H9 (cell line): ENCODE measurements around the gene PACS1. TPM values are rescaled to one million over a fixed set of nuclear protein-coding genes. Genes with fewer than 3 reads are reported as not detected.

Experiments used
- DNase-seq: peaks from one replicate; pipeline ENCODE4 v3.0.0-alpha.2; 2017
- H2AFZ ChIP-seq: one replicate; pipeline ENCODE4 v1.6.1; 2013; ENCODE audit warnings: mild to moderate bottlenecking, low read length, control low read depth, moderate library complexity
- H2AK5ac ChIP-seq: 2 replicates; pipeline ENCODE4 v1.6.1; 2013; ENCODE audit warnings: low read length, control low read depth, mixed read lengths; ENCODE audit not compliant: insufficient read length
- H2BK120ac ChIP-seq: one replicate; pipeline ENCODE4 v1.6.1; 2013; ENCODE audit warnings: low read depth, mild to moderate bottlenecking, low read length, control low read depth, inconsistent platforms; ENCODE audit not compliant: poor library complexity, severe bottlenecking
- H2BK12ac ChIP-seq: 2 replicates; pipeline ENCODE4 v1.6.1; 2013; ENCODE audit warnings: low read length, control low read depth, mixed read lengths, low read depth; ENCODE audit not compliant: insufficient read length
- H2BK15ac ChIP-seq: 2 replicates; pipeline ENCODE4 v1.6.1; 2013; ENCODE audit warnings: low read depth, low read length, control low read depth
- H2BK20ac ChIP-seq: one replicate; pipeline ENCODE4 v1.6.1; 2013; ENCODE audit warnings: low read depth, mild to moderate bottlenecking, low read length, control low read depth, inconsistent platforms; ENCODE audit not compliant: poor library complexity, severe bottlenecking
- H2BK5ac ChIP-seq: 2 replicates; pipeline ENCODE4 v1.6.1; 2013; ENCODE audit warnings: low read length, control low read depth, mixed read lengths; ENCODE audit not compliant: insufficient read length
- H3K14ac ChIP-seq: 2 replicates; pipeline ENCODE4 v1.6.1; 2013; ENCODE audit warnings: low read length, control low read depth; ENCODE audit not compliant: insufficient read depth
- H3K18ac ChIP-seq: 2 replicates; pipeline ENCODE4 v1.6.1; 2013; ENCODE audit warnings: low read depth, mild to moderate bottlenecking, mixed read lengths, low read length, control low read depth; ENCODE audit not compliant: insufficient read length
- H3K23ac ChIP-seq: 2 replicates; pipeline ENCODE4 v1.6.1; 2013; ENCODE audit warnings: low read length, control low read depth, mixed read lengths, low read depth; ENCODE audit not compliant: insufficient read length
- H3K23me2 ChIP-seq: 2 replicates; pipeline ENCODE4 v1.6.1; 2013; ENCODE audit warnings: low read depth, mild to moderate bottlenecking, mixed read lengths, low read length, control low read depth; ENCODE audit not compliant: insufficient read length, poor library complexity, severe bottlenecking
- H3K27ac ChIP-seq: 2 replicates; pipeline ENCODE4 v1.5.1; 2013; ENCODE audit warnings: low read length, control low read depth, mixed read lengths, low read depth; ENCODE audit not compliant: insufficient read length
- H3K27me3 ChIP-seq: 2 replicates; pipeline ENCODE4 v1.6.1; 2013; ENCODE audit warnings: low read length, control low read depth, inconsistent platforms; ENCODE audit not compliant: insufficient read depth
- H3K4ac ChIP-seq: 2 replicates; pipeline ENCODE4 v1.6.1; 2013; ENCODE audit warnings: low read depth, mild to moderate bottlenecking, control low read depth, inconsistent platforms, low read length, moderate library complexity
- H3K4me1 ChIP-seq: 2 replicates; pipeline ENCODE4 v1.6.1; 2013; ENCODE audit warnings: low read length, control low read depth, inconsistent platforms; ENCODE audit not compliant: insufficient read depth
- H3K4me2 ChIP-seq: 2 replicates; pipeline ENCODE4 v1.6.1; 2013; ENCODE audit warnings: low read length, control low read depth, mixed read lengths; ENCODE audit not compliant: insufficient read length, insufficient read depth
- H3K56ac ChIP-seq: 2 replicates; pipeline ENCODE4 v1.6.1; 2013; ENCODE audit warnings: low read depth, mild to moderate bottlenecking, mixed read lengths, low read length, control low read depth; ENCODE audit not compliant: insufficient read length
- H3K79me1 ChIP-seq: 2 replicates; pipeline ENCODE4 v1.6.1; 2013; ENCODE audit warnings: low read depth, mild to moderate bottlenecking, moderate library complexity, low read length, control low read depth, inconsistent platforms; ENCODE audit not compliant: insufficient read depth, poor library complexity, severe bottlenecking
- H3K79me2 ChIP-seq: 2 replicates; pipeline ENCODE4 v1.6.1; 2013; ENCODE audit warnings: low read length, control low read depth, inconsistent platforms; ENCODE audit not compliant: insufficient read depth
- H3K9ac ChIP-seq: 2 replicates; pipeline ENCODE4 v1.6.1; 2013; ENCODE audit warnings: low read length, control low read depth, mixed read lengths; ENCODE audit not compliant: insufficient read length; ENCODE audit errors: extremely low read depth
- H3K9me3 ChIP-seq: one replicate; pipeline ENCODE4 v1.6.1; 2013; ENCODE audit warnings: low read depth, low read length, inconsistent platforms; ENCODE audit not compliant: control insufficient read depth
- H3T11ph ChIP-seq: one replicate; pipeline ENCODE4 v1.6.1; 2013; ENCODE audit warnings: mild to moderate bottlenecking, low read length, control low read depth, inconsistent platforms
- H4K20me1 ChIP-seq: one replicate; pipeline ENCODE4 v1.6.1; 2013; ENCODE audit not compliant: control insufficient read depth, insufficient read length, insufficient read depth
- H4K5ac ChIP-seq: 2 replicates; pipeline ENCODE4 v1.6.1; 2013; ENCODE audit warnings: low read depth, mild to moderate bottlenecking, mixed read lengths, low read length, control low read depth; ENCODE audit not compliant: insufficient read length
- H4K8ac ChIP-seq: replicated peaks from 2 replicates; pipeline ENCODE4 v1.6.1; 2013; ENCODE audit warnings: low read length, control low read depth, mixed read lengths, low read depth; ENCODE audit not compliant: insufficient read length
- H4K91ac ChIP-seq: 2 replicates; pipeline ENCODE4 v1.6.1; 2013; ENCODE audit warnings: low read depth, mild to moderate bottlenecking, moderate library complexity, mixed read lengths, low read length, control low read depth; ENCODE audit not compliant: insufficient read length
- H3K27ac Mint-ChIP-seq, 3 experiments: 2 replicates in 2 of 3; 3 replicates in 1 of 3; pipeline ENCODE4 v1.8.0; 2020 to 2021; ENCODE audit warnings: mixed read lengths in 3 of 3, mild to moderate bottlenecking in 1 of 3, moderate library complexity in 1 of 3
- H3K27me3 Mint-ChIP-seq: 2 replicates; pipeline ENCODE4 v1.8.0; 2021; ENCODE audit warnings: low read depth, mild to moderate bottlenecking, moderate library complexity, mixed read lengths
- H3K36me3 Mint-ChIP-seq, 3 experiments: 2 replicates in 2 of 3; 3 replicates in 1 of 3; pipeline ENCODE4 v1.8.0; 2020 to 2021; ENCODE audit warnings: low read depth in 3 of 3, mixed read lengths in 3 of 3; ENCODE audit not compliant: insufficient read depth in 1 of 3
- H3K4me1 Mint-ChIP-seq, 2 experiments: 2 replicates each; pipeline ENCODE4 v1.8.0; 2020; ENCODE audit warnings: mixed read lengths in 2 of 2
- H3K4me3 Mint-ChIP-seq, 2 experiments: 2 replicates in 1 of 2; 3 replicates in 1 of 2; pipeline ENCODE4 v1.8.0; 2020 to 2021; ENCODE audit warnings: mild to moderate bottlenecking in 2 of 2, mixed read lengths in 2 of 2, moderate library complexity in 1 of 2
- H3K9me3 Mint-ChIP-seq, 2 experiments: 2 replicates in 1 of 2; 3 replicates in 1 of 2; pipeline ENCODE4 v1.8.0; 2020; ENCODE audit warnings: mild to moderate bottlenecking in 2 of 2, mixed read lengths in 2 of 2, moderate library complexity in 1 of 2
- WGBS: extraction: QIAGEN DNeasy Blood & Tissue Kit; methylation state at CpG from one replicate; pipeline ENCODE4 v1.1.7; 2013; ENCODE audit warnings: missing lambda C conversion rate, low lambda C conversion rate, mixed read lengths; ENCODE audit not compliant: insufficient read length; ENCODE audit errors: extremely low coverage; 5-methylcytosine and 5-hydroxymethylcytosine counted together
- total RNA-seq: library from RNA; stranded (reverse); gene quantifications from 2 replicates; pipeline ENCODE4 v1.2.1, GENCODE V29; 2021
- TF ChIP-seq, protein P1 (sequence below): fragments of 200-600 bp; sonication (generic); conservative IDR thresholded peaks from 3 replicates; pipeline ENCODE4 v1.8.0; 2021; ENCODE audit warnings: antibody characterized with exemption, mild to moderate bottlenecking

Gene PACS1
- total RNA-seq, 1 experiment from 2014 or later: 35.5 TPM

DNA sequence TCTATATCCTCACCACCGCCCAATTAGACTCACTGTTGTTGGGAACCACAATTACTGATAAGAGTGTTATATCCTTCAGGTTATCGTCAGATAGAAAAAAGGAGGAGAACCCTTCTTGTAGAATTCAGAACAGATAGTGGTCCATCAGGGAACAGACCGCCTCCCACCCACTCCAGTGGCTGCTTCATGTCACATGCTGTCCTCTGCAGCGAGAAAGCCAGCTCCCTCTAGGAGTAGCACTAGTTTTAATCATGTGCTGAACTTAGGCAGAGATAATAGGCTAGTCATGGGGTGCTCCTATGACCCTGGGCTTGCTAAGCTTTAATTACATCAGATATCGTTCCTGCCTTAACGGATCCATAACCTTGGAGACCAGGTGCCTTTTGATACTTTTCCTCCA is 146.8 kb downstream of the PACS1 start:
- H4K91ac ChIP-seq: no peak overlapping the region
- H2BK12ac ChIP-seq: no peak overlapping the region
- H2BK120ac ChIP-seq: no peak overlapping the region
- H3K23ac ChIP-seq: no peak overlapping the region
- no peak overlapping the region for H3K4me3 Mint-ChIP-seq
- H2AFZ ChIP-seq: no peak overlapping the region
- no peak overlapping the region for H3K9ac ChIP-seq
- H2BK15ac ChIP-seq: no peak overlapping the region
- no peak overlapping the region for H4K8ac ChIP-seq
- no peak overlapping the region for H3K27ac Mint-ChIP-seq
- H3K23me2 ChIP-seq: no peaks in the 10 kb centered on the region
- no peak overlapping the region for H3K4ac ChIP-seq
- H2BK20ac ChIP-seq: no peak overlapping the region
- H3K36me3 Mint-ChIP-seq: peaks cover 1 to 29% (median 11%) of the 10 kb centered on the region in 3 experiments; a peak in 5 of 7 replicates
- no peak for DNase-seq
- H3K27me3 Mint-ChIP-seq: no peaks in the 10 kb centered on the region
- no peaks in the 10 kb centered on the region for H3K27me3 ChIP-seq
- H3K27ac ChIP-seq: no peak overlapping the region
- no peaks in the 10 kb centered on the region for H3K4me1 ChIP-seq
- H3K14ac ChIP-seq: no peak overlapping the region
- no peaks in the 10 kb centered on the region for H3K9me3 ChIP-seq
- no peak overlapping the region for H3K4me2 ChIP-seq
- WGBS: no CpG with 5 or more reads among the region's 6 CpGs
- H4K20me1 ChIP-seq: no peaks in the 10 kb centered on the region
- TF ChIP-seq, protein P1, sequence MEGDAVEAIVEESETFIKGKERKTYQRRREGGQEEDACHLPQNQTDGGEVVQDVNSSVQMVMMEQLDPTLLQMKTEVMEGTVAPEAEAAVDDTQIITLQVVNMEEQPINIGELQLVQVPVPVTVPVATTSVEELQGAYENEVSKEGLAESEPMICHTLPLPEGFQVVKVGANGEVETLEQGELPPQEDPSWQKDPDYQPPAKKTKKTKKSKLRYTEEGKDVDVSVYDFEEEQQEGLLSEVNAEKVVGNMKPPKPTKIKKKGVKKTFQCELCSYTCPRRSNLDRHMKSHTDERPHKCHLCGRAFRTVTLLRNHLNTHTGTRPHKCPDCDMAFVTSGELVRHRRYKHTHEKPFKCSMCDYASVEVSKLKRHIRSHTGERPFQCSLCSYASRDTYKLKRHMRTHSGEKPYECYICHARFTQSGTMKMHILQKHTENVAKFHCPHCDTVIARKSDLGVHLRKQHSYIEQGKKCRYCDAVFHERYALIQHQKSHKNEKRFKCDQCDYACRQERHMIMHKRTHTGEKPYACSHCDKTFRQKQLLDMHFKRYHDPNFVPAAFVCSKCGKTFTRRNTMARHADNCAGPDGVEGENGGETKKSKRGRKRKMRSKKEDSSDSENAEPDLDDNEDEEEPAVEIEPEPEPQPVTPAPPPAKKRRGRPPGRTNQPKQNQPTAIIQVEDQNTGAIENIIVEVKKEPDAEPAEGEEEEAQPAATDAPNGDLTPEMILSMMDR: no peak
- no peak overlapping the region for H2AK5ac ChIP-seq
- peaks cover 3% of the 10 kb centered on the region in 2 experiments for H3K4me1 Mint-ChIP-seq
- no peak overlapping the region for H3K18ac ChIP-seq
- no peak overlapping the region for H2BK5ac ChIP-seq
- H4K5ac ChIP-seq: no peak overlapping the region
- H3K79me2 ChIP-seq: no peaks in the 10 kb centered on the region
- no peaks in the 10 kb centered on the region for H3K9me3 Mint-ChIP-seq
- no peak overlapping the region for H3T11ph ChIP-seq
- H3K56ac ChIP-seq: no peak overlapping the region
- H3K79me1 ChIP-seq: no peaks in the 10 kb centered on the region
